Stimulated activated CD8-positive, alpha-beta memory T cell treated with anti-CD3 and anti-CD28 coated beads, Interleukin-4, amount 100 ng/mL, for 48 hours (primary cell): Measurements from ENCODE around the gene FANCG.

Experiments used
- DNase-seq: peaks from one replicate; pipeline ENCODE4 v3.0.0-alpha.2; 2020

FANCG gene

DNA sequence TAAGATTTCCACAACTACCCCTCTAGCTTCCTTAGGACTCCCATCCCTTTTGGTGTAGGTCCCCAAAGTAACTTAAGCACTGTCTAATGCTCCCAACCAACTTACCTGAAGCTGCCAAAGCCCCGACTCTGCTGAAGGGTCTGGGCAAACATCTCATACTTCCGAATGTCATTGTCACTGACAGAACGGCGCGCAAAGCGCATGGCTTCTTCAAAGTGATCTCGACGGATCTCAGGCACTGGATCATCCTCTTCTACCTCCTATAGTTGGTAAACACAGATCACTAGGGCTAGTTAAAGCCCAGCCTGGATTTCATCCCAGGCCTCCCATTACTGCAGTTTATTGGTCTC is 22.5 kb downstream of the FANCG start:
- DNase-seq: no peak

GRCh38 chr9:35056571-35057270 is 23.0 kb downstream of the FANCG start:
- no peak for DNase-seq

DNA sequence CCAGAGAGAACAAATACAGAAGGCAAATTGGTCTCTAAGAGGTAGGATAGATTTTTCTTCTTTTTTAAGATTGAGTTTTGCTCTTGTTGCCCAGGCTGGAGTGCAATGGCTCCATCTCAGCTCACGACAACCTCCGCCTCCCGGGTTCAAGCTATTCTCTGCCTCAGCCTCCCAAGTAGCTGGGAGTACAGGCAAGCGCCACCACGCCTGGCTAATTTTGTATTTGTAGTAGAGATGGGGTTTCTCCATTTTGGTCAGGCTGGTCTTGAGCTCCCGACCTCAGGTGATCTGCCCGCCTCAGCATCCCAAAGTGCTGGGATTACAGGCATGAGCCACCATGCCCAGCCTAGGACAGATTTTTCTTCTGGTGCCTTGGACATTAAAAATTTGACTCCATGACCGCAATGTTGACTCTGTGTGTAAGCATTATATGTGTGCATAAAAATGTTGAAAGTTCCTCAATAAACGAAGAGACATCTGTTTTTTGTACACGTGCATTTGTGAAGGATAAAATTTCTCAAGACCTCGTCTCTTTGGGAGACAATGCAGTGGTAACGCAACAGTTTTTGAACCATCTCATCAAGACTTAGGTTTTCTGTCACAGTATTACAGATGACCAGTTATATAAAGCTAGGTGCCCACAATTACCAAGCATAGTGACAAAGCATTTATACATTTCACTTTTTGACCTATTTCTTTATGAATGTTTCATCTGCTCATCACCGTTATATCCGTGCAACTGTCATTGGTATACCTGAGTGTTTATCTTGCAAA is 24.7 kb downstream of the FANCG start:
- no peak for DNase-seq

DNA sequence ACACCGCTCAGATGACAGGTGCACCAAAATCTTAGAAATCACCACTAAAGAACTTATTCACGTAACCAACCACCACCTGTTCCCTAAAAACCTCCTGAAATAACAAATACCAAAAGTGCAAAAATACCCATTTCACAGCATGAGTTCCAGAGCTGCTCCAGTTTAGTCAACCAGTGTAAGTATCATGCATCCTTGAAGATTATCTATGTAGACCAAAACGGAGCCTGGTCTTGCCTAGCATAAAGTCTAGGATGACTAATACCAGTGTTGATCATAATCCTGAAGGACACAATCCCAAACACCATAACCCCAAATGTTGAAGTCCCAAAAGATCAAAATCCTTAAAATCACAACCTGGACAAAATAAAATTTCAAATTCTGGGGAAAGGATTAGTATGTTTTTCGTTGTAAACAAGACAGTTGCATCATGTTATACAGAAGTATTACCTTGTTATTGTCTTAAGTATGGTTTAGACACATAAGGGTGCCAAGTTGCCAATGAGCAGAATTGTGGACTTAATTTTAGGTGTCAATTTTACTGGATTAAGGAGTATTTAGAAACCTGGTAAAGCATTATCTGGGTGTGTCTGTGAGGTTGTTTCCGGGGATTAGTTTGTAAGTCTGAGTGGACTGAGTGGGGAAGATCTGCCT is 25.4 kb downstream of the FANCG start:
- DNase-seq: no peak

GRCh38 chr9:35051069-35051967 is 28.4 kb downstream of the FANCG start:
- peak; percentile 72 for DNase-seq

DNA sequence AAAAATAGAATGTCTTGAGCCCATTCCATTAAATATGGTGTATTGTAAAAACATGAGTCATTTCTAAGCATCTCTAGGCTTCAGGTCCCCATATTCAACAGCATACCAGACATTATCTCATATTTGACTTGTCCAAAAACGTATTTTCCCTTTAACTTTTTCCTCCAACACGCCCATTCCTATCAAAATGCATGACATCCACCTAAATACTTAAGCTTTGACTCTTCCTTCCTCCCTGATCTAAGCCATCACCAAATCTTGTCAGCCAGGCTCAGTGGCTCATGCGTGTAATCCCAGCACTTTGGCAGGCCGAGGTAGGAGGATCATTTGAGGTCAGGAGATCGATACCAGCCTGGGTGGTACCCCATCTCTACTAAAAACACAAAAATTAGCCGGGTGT is 31.2 kb downstream of the FANCG start:
- no peak for DNase-seq

- no peak for DNase-seq
Observed at GRCh38 chr9:35044071-35044470, 35.7 kb downstream of the FANCG start.

DNA sequence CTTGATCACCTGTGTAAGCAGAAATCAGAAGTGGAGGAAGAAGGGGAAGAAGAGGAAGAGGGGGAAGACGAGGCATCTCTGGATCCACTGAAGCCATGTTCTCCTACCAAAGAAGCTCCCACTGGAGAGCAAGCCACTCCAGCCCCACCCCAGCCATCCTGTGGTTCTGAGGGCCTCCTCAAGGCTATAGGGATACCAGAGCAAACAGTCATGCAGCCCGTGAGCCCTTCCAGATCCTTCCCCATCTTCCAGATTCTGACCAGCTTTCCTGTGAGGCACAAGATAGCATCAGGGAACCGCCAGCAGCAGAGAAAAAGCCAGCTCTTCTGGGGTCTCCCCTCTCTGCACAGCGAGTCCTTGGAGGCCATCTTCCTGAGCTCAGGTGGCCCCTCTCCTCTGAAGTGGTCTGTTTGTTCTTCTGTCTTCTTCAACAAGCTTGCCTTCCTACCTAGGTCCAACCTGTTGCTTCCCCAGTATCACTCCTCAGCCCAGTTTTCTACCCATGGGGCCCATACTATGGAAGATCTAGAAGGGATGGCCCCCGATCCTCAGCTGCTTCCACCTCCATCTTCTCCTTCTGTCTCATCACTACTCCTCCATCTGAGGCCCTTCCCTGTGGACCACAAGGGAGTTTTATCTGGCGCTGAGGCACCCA is 36.7 kb downstream of the FANCG start:
- no peak for DNase-seq

- no peak for DNase-seq
Observed at GRCh38 chr9:35042081-35042604, 37.6 kb downstream of the FANCG start.

GRCh38 chr9:35035851-35036701 is 43.7 kb downstream of the FANCG start:
- peak; percentile 65 for DNase-seq

DNA sequence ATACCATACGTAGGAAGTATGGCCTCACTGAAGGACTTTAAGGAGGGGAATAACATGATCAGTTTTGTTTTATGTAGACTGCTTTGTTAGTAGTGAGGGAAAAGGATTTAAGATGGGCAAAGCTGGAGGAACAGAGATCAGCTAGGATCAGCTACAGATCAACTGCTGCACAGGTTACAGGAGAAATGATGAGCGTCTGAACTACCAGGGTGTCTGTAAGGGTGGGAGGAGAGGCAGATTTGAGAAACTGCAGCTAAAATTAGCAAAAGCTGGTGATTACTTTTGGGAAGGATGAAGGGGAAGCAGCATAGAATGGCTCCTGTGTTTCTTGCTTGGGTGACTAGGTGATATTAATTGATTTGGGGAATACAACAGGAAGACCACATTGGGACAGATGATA is 46.6 kb downstream of the FANCG start:
- no peak for DNase-seq

DNA sequence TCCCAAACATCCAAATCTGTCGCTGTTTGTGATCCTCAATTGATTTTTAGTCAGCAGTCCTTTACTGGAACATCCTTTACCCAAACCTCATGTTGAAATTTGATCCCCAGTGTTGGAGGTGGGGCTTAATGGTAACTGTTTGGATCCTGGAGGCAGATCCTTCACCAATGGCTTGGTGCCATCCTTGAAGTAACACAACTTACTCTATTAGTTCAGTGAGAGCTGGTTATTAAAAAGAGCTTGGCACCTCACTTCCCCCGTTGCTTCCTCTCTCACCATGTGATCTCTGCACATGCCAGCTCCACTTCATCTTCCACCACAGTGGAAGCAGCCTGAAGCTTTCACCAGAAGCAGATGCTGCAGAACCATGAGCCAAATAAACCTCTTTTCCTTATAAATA is 49.9 kb downstream of the FANCG start:
- no peak for DNase-seq

- no peak for DNase-seq
Observed at GRCh38 chr9:35029241-35029640, 50.5 kb downstream of the FANCG start.

DNA sequence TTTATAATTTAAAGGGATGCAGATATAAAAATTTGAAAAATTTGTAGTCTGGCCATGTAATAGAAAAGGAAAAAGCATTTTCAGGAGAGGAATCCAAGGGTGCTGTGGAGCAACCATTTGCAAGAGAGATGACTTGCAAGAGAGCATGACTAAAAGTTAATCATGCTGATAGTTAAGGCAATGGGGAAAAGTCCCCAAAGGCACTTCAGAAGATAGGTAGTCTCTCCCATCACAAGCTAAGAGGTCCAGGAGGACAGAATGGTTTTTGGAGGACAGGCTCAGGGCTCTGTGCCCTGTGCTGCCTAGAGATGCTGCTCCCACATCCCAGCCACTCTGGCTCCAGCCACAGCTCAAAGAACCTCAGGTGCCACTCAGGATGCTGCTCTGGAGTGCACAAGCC is 51.4 kb downstream of the FANCG start:
- DNase-seq: no peak

GRCh38 chr9:35027860-35028259 is 51.9 kb downstream of the FANCG start:
- no peak for DNase-seq

DNA sequence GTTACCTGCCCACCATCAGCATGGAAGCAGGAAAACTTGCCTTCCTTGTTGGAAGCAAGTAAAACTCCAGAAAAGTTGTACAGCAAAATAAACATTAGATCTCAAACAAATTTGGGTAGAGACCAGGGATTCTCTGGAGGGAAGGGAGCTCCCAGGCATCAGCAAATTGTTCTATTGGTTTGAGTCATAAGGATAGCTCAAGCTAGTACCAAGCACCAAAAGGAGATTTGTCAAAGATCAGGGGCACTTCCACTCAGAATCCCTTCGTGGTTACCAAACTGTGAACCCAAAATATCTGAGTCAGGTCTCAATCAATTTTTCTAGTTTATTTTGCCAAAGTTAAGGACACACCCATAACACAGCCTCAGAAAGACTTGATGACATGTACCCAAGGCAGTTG is 52.4 kb downstream of the FANCG start:
- no peak for DNase-seq

DNA sequence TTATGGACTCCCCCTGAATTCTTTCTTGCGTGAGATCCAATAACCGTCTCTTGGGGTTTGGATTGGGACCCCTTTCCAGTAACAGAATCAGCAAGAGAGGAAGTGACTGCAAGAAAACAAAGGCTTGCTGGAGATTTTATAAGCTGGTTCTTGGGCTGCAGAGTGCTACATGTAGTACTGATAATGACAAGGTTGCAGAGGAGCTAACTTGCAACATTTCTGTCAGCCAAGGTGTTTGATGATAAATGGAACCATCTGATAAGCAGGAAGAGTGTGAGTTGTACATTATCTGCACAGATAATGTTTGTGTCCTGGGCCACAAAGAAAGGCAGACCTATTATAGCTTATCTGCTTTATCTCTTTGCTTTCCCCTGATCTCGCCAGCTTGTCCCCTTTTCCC is 53.1 kb downstream of the FANCG start:
- no peak for DNase-seq
